Cardiac fibroblast (primary cell): ENCODE measurements around the gene KIRREL3.
A peak's percentile ranks its signal among the peaks of the same experiment; 100 is the strongest.

Experiments
- DNase-seq, 2 donors: peaks; one replicate each; pipeline versions ENCODE4 v3.0.0 to v3.0.0-alpha.2; 2010; ENCODE audit warnings: low read depth in 2 of 2
- H3K4me3 ChIP-seq, 2 donors: replicated peaks in 1 of 2; 1 replicate in 1 of 2; 2 replicates in 1 of 2; pipeline ENCODE4 v1.5.1; 2011; ENCODE audit warnings: low read depth in 2 of 2, low read length in 2 of 2, mild to moderate bottlenecking in 2 of 2, moderate library complexity in 1 of 2
- TF ChIP-seq, protein P1 (sequence below): IDR thresholded peaks from one replicate; pipeline ENCODE4 v1.5.1; 2011; ENCODE audit warnings: low read depth, mild to moderate bottlenecking, low read length, inconsistent platforms

KIRREL3 gene

DNA sequence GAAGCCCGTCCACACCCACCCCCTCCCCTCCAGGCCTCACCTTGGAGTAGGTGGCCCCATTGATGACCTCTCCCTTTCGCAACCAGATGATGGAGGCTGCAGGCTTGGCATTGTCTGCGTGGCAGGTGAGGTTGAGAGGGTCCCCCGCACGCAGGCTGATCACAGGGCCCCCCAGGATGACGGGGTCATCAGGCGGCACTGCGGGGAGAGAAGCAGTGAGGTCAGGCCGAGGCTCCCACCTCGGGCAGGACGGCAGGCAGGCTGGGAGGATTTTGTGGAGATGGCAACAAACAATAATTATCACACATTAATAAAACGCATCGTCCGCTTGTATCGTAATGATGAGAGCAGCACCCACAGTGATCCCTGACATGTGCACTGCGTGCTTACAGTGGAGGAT is 527.3 kb downstream of the KIRREL3 start:
- H3K4me3 ChIP-seq = no peak overlapping the region
- DNase-seq = no peak
- TF ChIP-seq, protein P1, sequence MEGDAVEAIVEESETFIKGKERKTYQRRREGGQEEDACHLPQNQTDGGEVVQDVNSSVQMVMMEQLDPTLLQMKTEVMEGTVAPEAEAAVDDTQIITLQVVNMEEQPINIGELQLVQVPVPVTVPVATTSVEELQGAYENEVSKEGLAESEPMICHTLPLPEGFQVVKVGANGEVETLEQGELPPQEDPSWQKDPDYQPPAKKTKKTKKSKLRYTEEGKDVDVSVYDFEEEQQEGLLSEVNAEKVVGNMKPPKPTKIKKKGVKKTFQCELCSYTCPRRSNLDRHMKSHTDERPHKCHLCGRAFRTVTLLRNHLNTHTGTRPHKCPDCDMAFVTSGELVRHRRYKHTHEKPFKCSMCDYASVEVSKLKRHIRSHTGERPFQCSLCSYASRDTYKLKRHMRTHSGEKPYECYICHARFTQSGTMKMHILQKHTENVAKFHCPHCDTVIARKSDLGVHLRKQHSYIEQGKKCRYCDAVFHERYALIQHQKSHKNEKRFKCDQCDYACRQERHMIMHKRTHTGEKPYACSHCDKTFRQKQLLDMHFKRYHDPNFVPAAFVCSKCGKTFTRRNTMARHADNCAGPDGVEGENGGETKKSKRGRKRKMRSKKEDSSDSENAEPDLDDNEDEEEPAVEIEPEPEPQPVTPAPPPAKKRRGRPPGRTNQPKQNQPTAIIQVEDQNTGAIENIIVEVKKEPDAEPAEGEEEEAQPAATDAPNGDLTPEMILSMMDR = no peak

DNA sequence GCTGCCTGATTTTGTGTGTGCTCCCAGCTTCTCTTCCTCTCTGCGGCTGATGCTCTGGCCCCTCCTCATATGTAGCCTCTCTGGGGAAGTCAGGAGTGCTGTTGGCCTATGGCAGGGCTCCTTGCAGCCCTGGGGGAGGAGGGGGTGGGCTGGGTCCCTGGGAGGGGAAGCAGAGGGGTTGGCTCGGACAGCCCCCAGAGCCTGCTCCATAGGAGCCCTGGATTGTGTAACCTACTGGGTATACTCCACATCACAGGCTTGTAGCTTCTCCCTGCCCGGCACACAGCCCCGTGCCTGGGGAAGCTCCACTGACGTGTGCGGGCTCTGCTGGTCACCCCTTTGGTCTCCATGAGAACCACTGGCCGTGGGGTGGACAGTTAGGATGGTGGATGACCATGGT is 531.3 kb downstream of the KIRREL3 start:
- no peak for DNase-seq
- H3K4me3 ChIP-seq = no peak overlapping the region
- TF ChIP-seq, protein P1 = no peak

DNA sequence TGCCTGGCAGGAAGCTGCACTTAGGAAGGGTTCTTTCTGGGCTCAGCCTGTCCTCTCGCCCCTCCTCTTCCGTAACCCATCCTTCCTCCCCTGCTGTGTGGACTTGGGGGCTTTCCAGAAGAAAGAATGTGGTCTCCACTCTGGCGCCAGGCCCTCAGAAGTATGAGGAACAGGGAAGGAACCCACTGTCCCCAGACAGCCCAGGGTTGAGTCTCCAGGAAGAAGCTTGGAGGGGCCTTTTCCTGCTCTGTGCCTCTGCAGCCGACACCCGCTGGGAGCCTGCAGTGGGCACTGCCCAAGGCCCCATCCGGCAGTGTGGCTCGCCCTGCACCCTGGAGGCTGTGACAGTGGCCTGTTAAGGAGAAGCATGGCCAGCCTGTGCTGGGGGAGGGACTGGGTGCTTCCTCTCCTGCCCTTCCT is 532.5 kb downstream of the KIRREL3 start:
- no peak overlapping the region for H3K4me3 ChIP-seq
- DNase-seq = peak in 1 of 2 donors; percentile 9
- TF ChIP-seq, protein P1 = no peak

DNA sequence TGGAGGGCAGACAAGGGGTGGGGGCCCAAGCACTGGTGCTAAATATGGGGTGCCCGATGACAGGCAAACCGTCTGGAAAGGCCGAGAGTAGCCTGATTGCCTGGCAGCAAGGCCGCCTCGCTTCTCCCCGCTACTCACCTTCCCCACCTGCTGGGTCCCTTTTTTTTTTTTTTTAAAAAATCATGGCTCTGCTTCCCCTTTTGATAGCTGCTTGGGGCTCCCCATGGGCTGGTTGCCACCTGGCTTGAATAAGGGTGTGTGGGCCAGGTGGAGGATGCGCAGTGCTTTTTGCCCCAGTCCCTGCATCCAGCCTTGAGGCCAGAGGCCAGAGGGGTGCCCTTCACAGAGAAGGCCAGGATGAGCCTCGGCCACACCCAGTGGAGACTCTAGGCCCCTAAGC is 533.1 kb downstream of the KIRREL3 start:
- H3K4me3 ChIP-seq = no peak overlapping the region
- TF ChIP-seq, protein P1 = no peak
- no peak for DNase-seq

DNA sequence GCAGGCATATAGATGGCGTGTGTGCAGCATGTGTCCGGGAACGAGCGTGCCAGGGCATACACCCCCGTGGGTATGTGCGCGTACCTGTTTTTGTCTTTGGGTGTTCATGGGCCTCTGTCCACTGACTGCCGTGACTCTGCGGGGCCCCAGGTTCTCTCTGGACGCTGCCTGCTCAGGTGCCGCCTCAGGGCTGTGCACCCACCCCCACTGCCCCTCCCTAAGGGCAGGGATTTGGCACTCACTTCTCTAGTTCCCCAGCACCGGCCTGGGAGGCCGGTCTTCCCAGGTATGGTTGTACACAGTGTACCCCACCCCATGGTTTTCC is 533.6 kb downstream of the KIRREL3 start:
- no peak for DNase-seq
- TF ChIP-seq, protein P1 = no peak
- no peak overlapping the region for H3K4me3 ChIP-seq

DNA sequence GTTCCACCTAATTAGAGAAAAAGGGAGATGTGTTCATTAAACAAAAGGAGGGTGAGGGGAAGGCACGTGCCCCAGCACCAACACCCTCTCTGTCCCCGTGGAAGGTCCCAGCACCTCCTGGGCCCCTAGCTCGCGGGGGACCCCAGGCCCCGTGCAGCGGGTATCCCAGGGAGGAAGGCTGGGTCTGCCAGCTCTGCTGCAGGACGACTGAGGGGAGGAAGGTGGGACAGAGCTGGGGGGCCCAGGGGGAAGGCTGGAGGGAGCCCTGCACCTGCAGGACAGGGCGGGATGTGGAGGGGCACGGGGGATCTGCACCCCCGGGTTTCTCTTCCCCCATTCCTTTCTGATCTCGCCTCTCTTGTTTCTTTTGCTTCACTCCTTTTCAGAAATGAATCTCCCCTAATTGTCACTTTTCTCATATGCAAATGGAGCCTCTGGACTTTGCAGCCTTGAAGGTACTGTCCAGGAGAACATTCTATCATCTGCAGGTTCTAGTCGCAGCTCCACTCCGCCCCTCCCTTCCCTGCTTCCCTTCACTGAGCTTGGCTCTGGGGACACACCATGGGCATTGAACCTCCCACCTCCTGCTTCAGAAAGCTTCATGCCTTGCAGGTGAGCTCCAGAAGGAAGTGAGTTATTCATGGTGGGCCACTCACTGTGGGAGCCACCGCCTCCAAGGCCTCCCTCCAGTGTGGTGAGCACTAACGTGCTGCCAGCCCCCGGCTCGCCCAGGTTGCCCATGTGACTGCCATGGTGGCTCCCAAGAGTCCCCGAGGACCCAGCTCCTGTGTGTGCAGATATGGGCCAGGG is 534.1 kb downstream of the KIRREL3 start:
- DNase-seq = no peak
- H3K4me3 ChIP-seq = no peak overlapping the region
- TF ChIP-seq, protein P1 = no peak
